GM23248 (cell line): ENCODE measurements around the gene OSGEP. TPM values are rescaled to one million over a fixed set of nuclear protein-coding genes. Genes with fewer than 3 reads are reported as not detected.

ENCODE experiments used
- DNase-seq: peaks from one replicate; pipeline ENCODE4 v3.0.0-alpha.2; 2015
- H2AFZ ChIP-seq: fragments of 200-600 bp; sonication (generic); 2 replicates; pipeline ENCODE4 v1.6.1; 2016; ENCODE audit warnings: antibody characterized with exemption
- H3F3A ChIP-seq: fragments of 200-600 bp; sonication (generic); 2 replicates; pipeline ENCODE4 v1.6.1; 2016; ENCODE audit warnings: mild to moderate bottlenecking, antibody characterized with exemption, mixed run types; ENCODE audit not compliant: insufficient read depth
- H3K27ac ChIP-seq: fragments of 200-600 bp; sonication (generic); 2 replicates; pipeline ENCODE4 v1.5.1; 2016; ENCODE audit warnings: mild to moderate bottlenecking
- H3K27me3 ChIP-seq: fragments of 200-600 bp; sonication (generic); replicated peaks from 2 replicates; pipeline ENCODE4 v1.6.1; 2016; ENCODE audit warnings: mild to moderate bottlenecking; ENCODE audit not compliant: insufficient read depth
- H3K36me3 ChIP-seq: fragments of 200-600 bp; sonication (generic); 2 replicates; pipeline ENCODE4 v1.6.1; 2016; ENCODE audit warnings: low read depth, mild to moderate bottlenecking
- H3K4me1 ChIP-seq: fragments of 200-600 bp; sonication (generic); 2 replicates; pipeline ENCODE4 v1.6.1; 2016; ENCODE audit warnings: mild to moderate bottlenecking; ENCODE audit not compliant: insufficient read depth
- H3K4me2 ChIP-seq: fragments of 200-600 bp; sonication (generic); one replicate; pipeline ENCODE4 v1.6.1; 2016; ENCODE audit warnings: mild to moderate bottlenecking; ENCODE audit not compliant: unreplicated experiment
- H3K4me3 ChIP-seq: fragments of 200-600 bp; sonication (generic); 2 replicates; pipeline ENCODE4 v1.5.1; 2016; ENCODE audit warnings: mild to moderate bottlenecking
- H3K79me2 ChIP-seq: fragments of 200-600 bp; sonication (generic); 2 replicates; pipeline ENCODE4 v1.6.1; 2016; ENCODE audit warnings: mild to moderate bottlenecking; ENCODE audit not compliant: insufficient read depth
- H3K9ac ChIP-seq: fragments of 200-600 bp; sonication (generic); 2 replicates; pipeline ENCODE4 v1.6.1; 2016; ENCODE audit warnings: mild to moderate bottlenecking
- H3K9me2 ChIP-seq: fragments of 200-600 bp; sonication (generic); 2 replicates; pipeline ENCODE4 v1.6.1; 2016; ENCODE audit warnings: mixed run types, mild to moderate bottlenecking, moderate library complexity; ENCODE audit not compliant: insufficient read depth
- H3K9me3 ChIP-seq: fragments of 200-600 bp; sonication (generic); one replicate; pipeline ENCODE4 v1.6.1; 2017; ENCODE audit warnings: low read depth
- H4K20me1 ChIP-seq: fragments of 200-600 bp; sonication (generic); 2 replicates; pipeline ENCODE4 v1.6.0; 2016; ENCODE audit not compliant: insufficient read depth
- EZH2 ChIP-seq: fragments of 200-600 bp; sonication (generic); IDR thresholded peaks from 2 replicates; pipeline ENCODE4 v1.6.1; 2018; ENCODE audit warnings: antibody characterized with exemption, mild to moderate bottlenecking; ENCODE audit not compliant: insufficient read depth, poor library complexity, severe bottlenecking
- EZH2phosphoT487 ChIP-seq: fragments of 200-600 bp; sonication (generic); IDR thresholded peaks from 2 replicates; pipeline ENCODE4 v1.6.1; 2018; ENCODE audit warnings: antibody characterized with exemption, moderate library complexity, mild to moderate bottlenecking, low read depth; ENCODE audit not compliant: insufficient read depth
- WGBS, 2 experiments: methylation state at CpG; one replicate each; pipeline ENCODE4 v1.1.6; 2015 to 2017; ENCODE audit warnings: low lambda C conversion rate in 2 of 2, low coverage in 1 of 2; ENCODE audit errors: missing lambda C conversion rate in 2 of 2; 5-methylcytosine and 5-hydroxymethylcytosine counted together
- in situ Hi-C: fragments of 300-500 bp; cut with MboI; formaldehyde crosslinking; loops from 2 replicates; pipeline ENCODE4 v1.15.0; 2020
- polyA plus RNA-seq: library from polyadenylated mRNA; unstranded; fragments of >200 nt; fragmentation: Nextera tagmentation; extraction: Ambion mirVana; gene quantifications from 2 replicates; pipeline ENCODE4 v1.2.1, GENCODE V29; 2016
- total RNA-seq: library from RNA; depleted of rRNA; stranded (reverse); fragments of >200 nt; shearing (Covaris generic); gene quantifications from 2 replicates; pipeline ENCODE4 v1.2.3, GENCODE V29; 2014

OSGEP gene
- total and polyA plus RNA-seq, 2 experiments from 2014 or later = 24.2 to 37.8 TPM

DNA sequence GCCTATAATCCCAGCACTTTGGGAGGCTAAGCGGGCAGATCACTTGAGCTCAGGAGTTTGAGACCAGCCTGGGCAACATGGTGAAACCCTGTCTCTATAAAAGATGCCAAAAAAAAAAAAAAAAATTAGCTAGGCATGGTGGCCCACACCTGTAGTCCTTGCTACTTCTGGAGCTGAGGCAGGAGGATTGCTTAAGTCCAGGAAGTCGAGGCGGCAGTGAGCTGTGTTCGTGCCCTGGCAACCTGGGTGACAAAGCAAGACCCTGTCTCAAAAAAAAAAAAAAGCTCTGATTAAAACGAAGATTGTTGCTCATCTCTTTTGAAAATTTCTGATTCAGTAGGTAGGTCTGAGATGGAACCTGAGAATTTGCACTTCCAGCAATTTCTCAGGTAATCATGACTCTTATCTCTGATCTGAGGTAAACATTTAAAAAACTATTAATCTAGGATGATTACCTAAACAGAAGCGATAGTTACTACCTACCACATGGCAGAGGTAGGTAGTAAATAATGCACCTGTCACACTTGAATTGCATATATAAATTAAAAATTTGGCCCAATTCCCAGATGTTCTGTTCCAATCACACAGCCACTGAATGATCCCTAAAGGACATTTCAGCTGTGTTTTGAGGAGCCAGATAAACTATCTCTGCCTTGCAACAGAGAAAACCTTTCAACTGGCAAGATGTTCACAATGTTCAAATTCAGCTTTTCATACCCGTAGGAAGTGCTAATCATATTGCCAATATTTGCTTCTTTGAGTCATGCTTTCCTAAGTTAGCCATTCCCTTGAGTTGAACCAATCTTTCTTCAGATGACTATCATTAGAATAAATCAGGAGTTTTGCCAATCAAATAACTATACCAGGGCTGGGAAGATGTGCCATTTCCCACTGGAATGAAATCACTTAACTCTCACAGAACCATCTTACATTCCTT, 37.1 kb downstream of the OSGEP start:
- Histone ChIP-seq H3K27me3 (no peaks in the 10 kb centered on the region), H3K4me3 (no peak overlapping the region), H3K4me1 (no peaks in the 10 kb centered on the region), H3K36me3 (no peaks in the 10 kb centered on the region), H4K20me1 (no peaks in the 10 kb centered on the region), H2AFZ (no peak overlapping the region), H3K27ac (no peak overlapping the region), H3K9me2 (no peaks in the 10 kb centered on the region), H3K9me3 (no peaks in the 10 kb centered on the region), H3K79me2 (no peaks in the 10 kb centered on the region), H3K9ac (no peak overlapping the region), H3K4me2 (no peak overlapping the region), H3F3A (peaks cover 10% of the 10 kb centered on the region; the same call in 1 of the 2 replicates)
- WGBS, 2 experiments = 61 to 65% methylated on average over 7 of the region's 7 CpGs
- in situ Hi-C loops = loop anchor here (5.0 kb wide), 1 partner anchor 195 kb away; no protein-coding TSS in a partner anchor
- no peak for DNase-seq
- TF ChIP-seq EZH2phosphoT487 = no peak

GRCh38 chr14:20416223-20416622, 38.4 kb downstream of the OSGEP start:
- Histone ChIP-seq H3K36me3 (no peaks in the 10 kb centered on the region), H3K27me3 (no peaks in the 10 kb centered on the region), H3K4me3 (no peak overlapping the region), H3K4me2 (no peak overlapping the region), H3K9me3 (no peaks in the 10 kb centered on the region), H3K27ac (no peak overlapping the region), H3K9ac (no peak overlapping the region), H3K4me1 (peaks cover 8% of the 10 kb centered on the region), H3K79me2 (peaks cover 13% of the 10 kb centered on the region), H3K9me2 (no peaks in the 10 kb centered on the region), H2AFZ (peak overlapping the region; percentile 70), H3F3A (peaks cover 18% of the 10 kb centered on the region), H4K20me1 (no peaks in the 10 kb centered on the region)
- 87 to 89% methylated on average over 2 of the region's 2 CpGs for WGBS, 2 experiments
- DNase-seq = no peak
- TF ChIP-seq EZH2phosphoT487 (no peak), EZH2 (no peak)
- in situ Hi-C loops = loop anchor here (5.0 kb wide), 1 partner anchor 196 kb away; no protein-coding TSS in a partner anchor

DNA sequence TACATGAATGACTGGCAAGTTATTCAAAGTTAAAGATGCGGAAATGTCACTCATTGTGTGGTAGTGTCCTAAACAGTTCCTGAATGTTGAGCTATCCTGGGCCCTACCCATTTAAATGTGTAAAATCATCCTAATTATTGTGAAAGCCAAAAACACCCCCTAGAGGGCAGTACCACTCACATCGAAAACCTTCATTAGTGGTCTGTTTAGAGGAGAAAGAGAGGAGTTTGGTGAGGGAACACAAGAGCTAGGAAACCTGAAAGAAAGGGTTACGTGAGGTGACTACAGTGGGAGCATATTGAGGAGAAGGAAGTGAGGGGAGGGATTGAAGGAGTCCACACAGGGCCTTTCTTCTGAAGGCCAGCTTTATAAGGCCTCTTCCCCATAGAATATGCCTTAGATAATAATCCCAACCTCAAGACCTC, 38.8 kb downstream of the OSGEP start:
- H3K27ac ChIP-seq = no peak overlapping the region
- 24 to 28% methylated on average over 3 of the region's 3 CpGs for WGBS, 2 experiments
- no peak overlapping the region for H3K9ac ChIP-seq
- H2AFZ ChIP-seq = peak overlapping the region; percentile 70
- H3K4me2 ChIP-seq = no peak overlapping the region
- H3K9me3 ChIP-seq = no peaks in the 10 kb centered on the region
- DNase-seq = peak; percentile 72
- H3K79me2 ChIP-seq = peaks cover 17% of the 10 kb centered on the region
- no peaks in the 10 kb centered on the region for H4K20me1 ChIP-seq
- no peaks in the 10 kb centered on the region for H3K36me3 ChIP-seq
- H3F3A ChIP-seq = peaks cover 18% of the 10 kb centered on the region
- no peaks in the 10 kb centered on the region for H3K9me2 ChIP-seq
- H3K27me3 ChIP-seq = no peaks in the 10 kb centered on the region
- no peak overlapping the region for H3K4me3 ChIP-seq
- in situ Hi-C loops = loop anchor here (5.0 kb wide), 1 partner anchor 197 kb away; no protein-coding TSS in a partner anchor
- peaks cover 8% of the 10 kb centered on the region for H3K4me1 ChIP-seq
- no peak for TF ChIP-seq EZH2
- no peak for TF ChIP-seq EZH2phosphoT487

DNA sequence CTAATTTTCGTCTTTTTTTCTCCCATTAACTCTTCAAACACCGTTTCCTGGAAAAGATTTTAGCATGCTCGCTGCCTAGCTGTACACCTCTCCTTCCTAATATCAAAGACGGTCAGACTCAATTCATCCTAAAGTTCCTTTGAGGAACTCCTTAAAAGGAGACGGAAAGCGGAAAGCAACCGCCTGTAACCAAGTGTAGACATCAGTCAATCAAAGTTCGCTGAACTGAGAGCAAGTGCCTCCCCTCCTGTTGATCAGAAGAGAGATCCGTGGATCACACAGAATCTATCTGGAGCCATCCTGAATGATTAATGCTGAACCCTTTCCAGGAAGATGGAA, 40.9 kb downstream of the OSGEP start:
- in situ Hi-C loops = no loop called here
- WGBS, 2 experiments = 8 to 17% methylated on average over 9 of the region's 9 CpGs

More for the DNA sequence above, 40.9 kb downstream of the OSGEP start:
- Histone ChIP-seq H3K27ac (peak overlapping the region; percentile 89), H3K9ac (peak overlapping the region; percentile 88), H4K20me1 (no peaks in the 10 kb centered on the region), H3K4me3 (peak overlapping the region; percentile 98), H3K36me3 (no peaks in the 10 kb centered on the region), H3K9me3 (no peaks in the 10 kb centered on the region), H3F3A (peaks cover 18% of the 10 kb centered on the region), H3K27me3 (no peaks in the 10 kb centered on the region), H3K4me1 (peaks cover 17% of the 10 kb centered on the region), H2AFZ (peak overlapping the region; percentile 88), H3K9me2 (no peaks in the 10 kb centered on the region), H3K4me2 (peak overlapping the region; percentile 84), H3K79me2 (peaks cover 30% of the 10 kb centered on the region)
- peak; percentile 29 for DNase-seq
- no peak for TF ChIP-seq EZH2
- TF ChIP-seq EZH2phosphoT487 = no peak
